Liver (tissue), 3 donors: ENCODE data around the gene FOXK1.

Experiments used
- ATF3 ChIP-seq: IDR thresholded peaks from 2 replicates; pipeline ENCODE4 v1.6.1; 2016; ENCODE audit warnings: antibody characterized with exemption
- FOXA1 ChIP-seq: IDR thresholded peaks from 2 replicates; pipeline ENCODE4 v1.6.1; 2016; ENCODE audit warnings: antibody characterized with exemption
- FOXA2 ChIP-seq: IDR thresholded peaks from 2 replicates; pipeline ENCODE4 v1.6.1; 2016; ENCODE audit warnings: antibody characterized with exemption
- HNF4A ChIP-seq, 2 donors: conservative IDR thresholded peaks; 2 replicates each; pipeline ENCODE4 v1.6.1; 2016; ENCODE audit warnings: antibody characterized with exemption in 2 of 2, mild to moderate bottlenecking in 2 of 2
- HNF4G ChIP-seq: IDR thresholded peaks from 2 replicates; pipeline ENCODE4 v1.6.1; 2016; ENCODE audit warnings: antibody characterized with exemption
- JUND ChIP-seq, 2 donors: IDR thresholded peaks; 2 replicates each; pipeline ENCODE4 v1.6.1; 2016; ENCODE audit warnings: antibody characterized with exemption in 2 of 2
- MAX ChIP-seq: IDR thresholded peaks from 2 replicates; pipeline ENCODE4 v1.6.1; 2016; ENCODE audit warnings: antibody characterized with exemption
- RAD21 ChIP-seq, 2 donors: IDR thresholded peaks; 2 replicates each; pipeline ENCODE4 v1.6.1; 2016; ENCODE audit warnings: antibody characterized with exemption in 2 of 2, mild to moderate bottlenecking in 2 of 2
- REST ChIP-seq: IDR thresholded peaks from 2 replicates; pipeline ENCODE4 v1.6.1; 2016; ENCODE audit warnings: antibody characterized with exemption, mild to moderate bottlenecking
- RXRA ChIP-seq, 2 donors: IDR thresholded peaks; 2 replicates each; pipeline ENCODE4 v1.6.1; 2017 to 2018; ENCODE audit warnings: antibody characterized with exemption in 2 of 2, mild to moderate bottlenecking in 1 of 2
- SP1 ChIP-seq: IDR thresholded peaks from 2 replicates; pipeline ENCODE4 v1.6.1; 2018; ENCODE audit warnings: antibody characterized with exemption, mild to moderate bottlenecking
- TAF1 ChIP-seq: conservative IDR thresholded peaks from 2 replicates; pipeline ENCODE4 v1.6.1; 2016; ENCODE audit warnings: antibody characterized with exemption, mild to moderate bottlenecking
- TF ChIP-seq, protein P1 (sequence below): fragments of 150-350 bp; IDR thresholded peaks from 2 replicates; pipeline ENCODE4 v1.5.1; 2017; ENCODE audit warnings: improper control_type of control experiment, low read depth, low read length; ENCODE audit not compliant: missing input control
- TF ChIP-seq, protein P2 (sequence below): IDR thresholded peaks from 2 replicates; pipeline ENCODE4 v1.6.1; 2016; ENCODE audit warnings: antibody characterized with exemption
- donor health status: healthy.
- donor health status: healthy.

- TF ChIP-seq, protein P1, sequence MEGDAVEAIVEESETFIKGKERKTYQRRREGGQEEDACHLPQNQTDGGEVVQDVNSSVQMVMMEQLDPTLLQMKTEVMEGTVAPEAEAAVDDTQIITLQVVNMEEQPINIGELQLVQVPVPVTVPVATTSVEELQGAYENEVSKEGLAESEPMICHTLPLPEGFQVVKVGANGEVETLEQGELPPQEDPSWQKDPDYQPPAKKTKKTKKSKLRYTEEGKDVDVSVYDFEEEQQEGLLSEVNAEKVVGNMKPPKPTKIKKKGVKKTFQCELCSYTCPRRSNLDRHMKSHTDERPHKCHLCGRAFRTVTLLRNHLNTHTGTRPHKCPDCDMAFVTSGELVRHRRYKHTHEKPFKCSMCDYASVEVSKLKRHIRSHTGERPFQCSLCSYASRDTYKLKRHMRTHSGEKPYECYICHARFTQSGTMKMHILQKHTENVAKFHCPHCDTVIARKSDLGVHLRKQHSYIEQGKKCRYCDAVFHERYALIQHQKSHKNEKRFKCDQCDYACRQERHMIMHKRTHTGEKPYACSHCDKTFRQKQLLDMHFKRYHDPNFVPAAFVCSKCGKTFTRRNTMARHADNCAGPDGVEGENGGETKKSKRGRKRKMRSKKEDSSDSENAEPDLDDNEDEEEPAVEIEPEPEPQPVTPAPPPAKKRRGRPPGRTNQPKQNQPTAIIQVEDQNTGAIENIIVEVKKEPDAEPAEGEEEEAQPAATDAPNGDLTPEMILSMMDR = no peak
- TF ChIP-seq RAD21 (IDR thresholded peaks at IDR 0.05) (peak in 1 of 2 donors; percentile 57), SP1 (peak; percentile 73), HNF4A (conservative IDR thresholded peaks at IDR 0.05) (peak; percentile 54 to 59), MAX (peak; percentile 79), TAF1 (peak; percentile 78), RXRA (IDR thresholded peaks at IDR 0.05) (peak; percentile 53 to 77), JUND (IDR thresholded peaks at IDR 0.05) (peak; percentile 71 to 85), FOXA2 (peak; percentile 7), ATF3 (peak; percentile 72), HNF4G (no peak), FOXA1 (no peak), REST (peak; percentile 84)
- TF ChIP-seq, protein P2, sequence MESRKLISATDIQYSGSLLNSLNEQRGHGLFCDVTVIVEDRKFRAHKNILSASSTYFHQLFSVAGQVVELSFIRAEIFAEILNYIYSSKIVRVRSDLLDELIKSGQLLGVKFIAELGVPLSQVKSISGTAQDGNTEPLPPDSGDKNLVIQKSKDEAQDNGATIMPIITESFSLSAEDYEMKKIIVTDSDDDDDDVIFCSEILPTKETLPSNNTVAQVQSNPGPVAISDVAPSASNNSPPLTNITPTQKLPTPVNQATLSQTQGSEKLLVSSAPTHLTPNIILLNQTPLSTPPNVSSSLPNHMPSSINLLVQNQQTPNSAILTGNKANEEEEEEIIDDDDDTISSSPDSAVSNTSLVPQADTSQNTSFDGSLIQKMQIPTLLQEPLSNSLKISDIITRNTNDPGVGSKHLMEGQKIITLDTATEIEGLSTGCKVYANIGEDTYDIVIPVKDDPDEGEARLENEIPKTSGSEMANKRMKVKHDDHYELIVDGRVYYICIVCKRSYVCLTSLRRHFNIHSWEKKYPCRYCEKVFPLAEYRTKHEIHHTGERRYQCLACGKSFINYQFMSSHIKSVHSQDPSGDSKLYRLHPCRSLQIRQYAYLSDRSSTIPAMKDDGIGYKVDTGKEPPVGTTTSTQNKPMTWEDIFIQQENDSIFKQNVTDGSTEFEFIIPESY = no peak
Observed at GRCh38 chr7:4725014-4725849, 43.1 kb downstream of the FOXK1 start.
